Esophagus squamous epithelium (tissue), 5 donors: ENCODE results near the gene FAM3B. TPM values are rescaled to one million over a fixed set of nuclear protein-coding genes. Genes with fewer than 3 reads are reported as not detected.

Experiments
- DNase-seq: peaks from one replicate; lab custom pipeline; 2025; lab: John Stamatoyannopoulos, UW
- H3K27ac ChIP-seq, 4 donors: fragments of 200-600 bp; sonication (generic); one replicate each; pipeline ENCODE4 v1.5.1; 2016 to 2019; ENCODE audit warnings: mild to moderate bottlenecking in 1 of 4
- H3K27me3 ChIP-seq, 4 donors: fragments of 200-600 bp; sonication (generic); 1 replicate in 3 of 4; 2 replicates in 1 of 4; pipeline versions ENCODE4 v1.5.1 to v1.6.0; 2017 to 2021; ENCODE audit warnings: antibody characterized with exemption in 1 of 4
- H3K36me3 ChIP-seq, 3 donors: fragments of 200-600 bp; sonication (generic); one replicate each; pipeline ENCODE4 v1.5.1; 2016 to 2019
- H3K4me1 ChIP-seq, 3 donors: fragments of 200-600 bp; sonication (generic); one replicate each; pipeline ENCODE4 v1.5.1; 2017 to 2019
- H3K4me3 ChIP-seq, 4 donors: fragments of 200-600 bp; sonication (generic); 1 replicate in 3 of 4; 2 replicates in 1 of 4; pipeline ENCODE4 v1.5.1; 2016 to 2019; ENCODE audit warnings: mild to moderate bottlenecking in 2 of 4, moderate library complexity in 1 of 4
- H3K9me3 ChIP-seq, 3 donors: fragments of 200-600 bp; sonication (generic); one replicate each; pipeline ENCODE4 v1.5.1; 2016 to 2019
- POLR2A ChIP-seq, 4 donors: fragments of 450-650 bp; IDR thresholded peaks; one replicate each; pipeline ENCODE4 v1.6.1; 2017; ENCODE audit warnings: antibody characterized with exemption in 4 of 4, mild to moderate bottlenecking in 4 of 4, moderate library complexity in 3 of 4
- WGBS, 2 donors: methylation state at CpG; one replicate each; pipeline ENCODE4 v1.1.5; 2018; 5-methylcytosine and 5-hydroxymethylcytosine counted together
- intact Hi-C: fragments of 100-400 bp; cut with DNase I; formaldehyde crosslinking; loops from one replicate; pipeline ENCODE4 v1.15.0; 2022
- total RNA-seq, 4 donors: library from RNA; depleted of rRNA; stranded (reverse); fragments of >200 nt; gene quantifications; one replicate each; pipeline ENCODE4 v1.1.0, GENCODE V29; 2016
- TF ChIP-seq, protein P1 (sequence below), 6 experiments: fragments of 450-650 bp in 4 of 6; fragments of 200-600 bp in 2 of 6; sonication (generic) in 2 of 6; IDR thresholded peaks; one replicate each; pipeline ENCODE4 v1.5.1; 2016 to 2019; ENCODE audit warnings: antibody characterized with exemption in 6 of 6, mild to moderate bottlenecking in 4 of 6, moderate library complexity in 4 of 6
- donor health status: DM: yes; HTN: yes; CAD: no.

FAM3B gene
- total RNA-seq, 4 donors from 2014 or later = 14.8 to 83.8 (median 38.6) TPM

DNA sequence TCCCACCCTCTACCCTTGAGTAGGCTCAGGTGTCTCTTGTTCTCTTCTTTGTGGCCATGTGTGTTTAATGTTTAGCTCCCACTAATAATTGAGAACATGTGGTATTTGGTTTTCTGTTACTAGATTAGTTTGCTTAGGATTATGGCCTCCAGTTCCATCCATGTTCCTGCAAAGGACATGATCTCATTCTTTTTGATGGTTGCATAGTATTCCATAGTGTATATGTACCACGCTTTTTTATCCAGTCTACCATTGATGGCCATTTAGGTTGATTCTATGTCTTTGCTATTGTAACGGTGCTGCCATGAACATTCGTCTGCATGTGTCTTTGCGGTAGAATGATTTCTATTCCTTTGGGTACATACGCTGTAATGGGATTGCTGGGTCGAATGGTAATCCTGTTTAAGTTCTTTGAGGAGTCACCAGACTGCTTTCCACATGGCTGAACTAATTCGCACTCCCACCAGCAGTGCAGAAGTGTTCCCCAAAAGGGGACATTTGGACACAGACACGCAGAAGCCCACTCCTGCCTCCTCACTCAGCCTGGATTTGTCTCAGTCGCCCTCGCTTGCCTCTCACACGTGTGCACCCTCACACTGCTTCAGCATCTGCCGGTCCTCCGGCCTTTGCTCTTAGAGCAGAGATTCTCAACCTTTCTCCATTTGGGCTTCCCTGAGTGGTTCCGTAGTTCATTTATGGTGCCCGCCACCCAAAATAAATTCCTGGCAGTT is 48.9 kb downstream of the FAM3B start:
- peaks cover 28 to 96% (median 34%) of the 10 kb centered on the region in 3 donors for H3K4me1 ChIP-seq
- no peaks in the 10 kb centered on the region for H3K36me3 ChIP-seq
- H3K9me3 ChIP-seq = no peaks in the 10 kb centered on the region
- peak overlapping the region in 3 of 4 donors; percentile 64 to 86 (median 86) for H3K27ac ChIP-seq
- H3K27me3 ChIP-seq = peaks cover 0 to 8% (median 0%) of the 10 kb centered on the region in 4 donors
- 96 to 99% methylated on average over 15 of the region's 15 CpGs for WGBS, 2 donors
- H3K4me3 ChIP-seq = no peak overlapping the region
- no peak for TF ChIP-seq POLR2A (IDR thresholded peaks at IDR 0.05)
- TF ChIP-seq, protein P1, sequence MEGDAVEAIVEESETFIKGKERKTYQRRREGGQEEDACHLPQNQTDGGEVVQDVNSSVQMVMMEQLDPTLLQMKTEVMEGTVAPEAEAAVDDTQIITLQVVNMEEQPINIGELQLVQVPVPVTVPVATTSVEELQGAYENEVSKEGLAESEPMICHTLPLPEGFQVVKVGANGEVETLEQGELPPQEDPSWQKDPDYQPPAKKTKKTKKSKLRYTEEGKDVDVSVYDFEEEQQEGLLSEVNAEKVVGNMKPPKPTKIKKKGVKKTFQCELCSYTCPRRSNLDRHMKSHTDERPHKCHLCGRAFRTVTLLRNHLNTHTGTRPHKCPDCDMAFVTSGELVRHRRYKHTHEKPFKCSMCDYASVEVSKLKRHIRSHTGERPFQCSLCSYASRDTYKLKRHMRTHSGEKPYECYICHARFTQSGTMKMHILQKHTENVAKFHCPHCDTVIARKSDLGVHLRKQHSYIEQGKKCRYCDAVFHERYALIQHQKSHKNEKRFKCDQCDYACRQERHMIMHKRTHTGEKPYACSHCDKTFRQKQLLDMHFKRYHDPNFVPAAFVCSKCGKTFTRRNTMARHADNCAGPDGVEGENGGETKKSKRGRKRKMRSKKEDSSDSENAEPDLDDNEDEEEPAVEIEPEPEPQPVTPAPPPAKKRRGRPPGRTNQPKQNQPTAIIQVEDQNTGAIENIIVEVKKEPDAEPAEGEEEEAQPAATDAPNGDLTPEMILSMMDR (IDR thresholded peaks at IDR 0.05) = no peak
- no peak for DNase-seq
- intact Hi-C loops = no loop called here

DNA sequence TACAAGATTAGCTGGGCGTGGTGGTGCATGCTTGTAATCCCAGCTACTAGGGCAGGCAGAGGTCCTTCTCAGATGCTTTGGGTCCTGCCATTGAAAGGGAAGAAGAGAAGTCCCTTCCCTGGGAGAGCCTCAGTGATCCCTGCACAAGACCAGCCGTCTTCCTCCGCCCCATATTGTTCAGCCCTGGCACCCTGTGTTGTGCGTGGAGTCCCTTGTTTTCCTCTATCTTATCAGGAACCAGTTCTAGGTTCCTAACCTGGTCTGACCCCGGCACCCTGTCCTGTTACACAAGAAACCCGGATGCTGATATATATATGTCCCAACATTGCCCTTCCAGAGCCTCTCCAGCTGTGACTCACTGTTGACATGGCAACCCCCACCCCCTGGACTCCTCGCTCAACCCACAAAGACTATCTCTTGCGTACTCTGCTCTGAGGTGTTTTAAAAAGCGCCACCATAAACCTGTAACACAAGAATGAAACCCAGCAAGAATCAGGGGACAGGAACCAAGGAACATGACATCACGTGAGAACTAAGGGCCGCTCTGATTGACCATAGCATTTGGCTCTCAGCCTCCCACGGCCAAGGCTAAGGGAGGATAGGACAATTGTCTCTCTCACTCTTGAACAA is 50.0 kb downstream of the FAM3B start:
- Histone ChIP-seq H3K27me3 (peaks cover 0 to 8% (median 0%) of the 10 kb centered on the region in 4 donors), H3K27ac (peak overlapping the region; percentile 19 to 70 (median 45)), H3K9me3 (no peaks in the 10 kb centered on the region), H3K4me1 (peaks cover 28 to 96% (median 31%) of the 10 kb centered on the region in 3 donors), H3K36me3 (no peaks in the 10 kb centered on the region), H3K4me3 (no peak overlapping the region)
- no peak for DNase-seq
- TF ChIP-seq POLR2A (IDR thresholded peaks at IDR 0.05) = no peak
- TF ChIP-seq, protein P1 (IDR thresholded peaks at IDR 0.05) = no peak
- intact Hi-C loops = no loop called here
- WGBS, 2 donors = 66 to 73% methylated on average over 11 to 12 of the region's 12 CpGs

DNA sequence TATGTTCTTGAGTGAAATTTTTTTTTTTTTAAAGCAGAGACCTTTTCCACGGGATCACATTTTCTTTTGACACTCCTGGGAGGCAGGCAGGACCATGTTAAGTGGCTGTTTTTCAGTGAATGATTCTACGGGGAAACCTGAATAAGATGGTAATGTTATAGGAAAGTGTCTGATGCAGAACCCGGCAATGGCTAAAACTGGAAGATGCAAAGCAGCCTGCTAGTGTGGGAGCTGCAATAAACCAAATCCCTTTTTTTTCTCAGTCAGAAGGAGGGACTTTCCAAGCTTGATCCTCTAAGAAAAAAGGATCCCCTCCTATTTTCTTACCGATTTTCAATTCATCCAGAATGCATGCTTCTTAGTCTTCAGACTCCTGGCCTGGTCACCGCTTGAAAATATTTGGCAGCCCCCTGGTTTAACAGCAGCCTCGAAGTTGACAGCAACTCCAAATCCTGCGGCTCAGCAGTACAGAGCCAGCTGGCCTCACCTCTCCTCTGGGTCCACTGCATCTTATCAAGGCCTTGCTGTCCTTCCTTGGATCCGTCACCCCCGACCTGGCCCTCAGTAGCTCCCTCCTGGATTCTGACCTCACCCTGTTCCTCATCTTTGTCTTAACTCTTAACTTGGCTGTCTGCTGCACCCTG is 50.8 kb downstream of the FAM3B start:
- TF ChIP-seq POLR2A (IDR thresholded peaks at IDR 0.05) = no peak
- TF ChIP-seq, protein P1 (IDR thresholded peaks at IDR 0.05) = no peak

DNA sequence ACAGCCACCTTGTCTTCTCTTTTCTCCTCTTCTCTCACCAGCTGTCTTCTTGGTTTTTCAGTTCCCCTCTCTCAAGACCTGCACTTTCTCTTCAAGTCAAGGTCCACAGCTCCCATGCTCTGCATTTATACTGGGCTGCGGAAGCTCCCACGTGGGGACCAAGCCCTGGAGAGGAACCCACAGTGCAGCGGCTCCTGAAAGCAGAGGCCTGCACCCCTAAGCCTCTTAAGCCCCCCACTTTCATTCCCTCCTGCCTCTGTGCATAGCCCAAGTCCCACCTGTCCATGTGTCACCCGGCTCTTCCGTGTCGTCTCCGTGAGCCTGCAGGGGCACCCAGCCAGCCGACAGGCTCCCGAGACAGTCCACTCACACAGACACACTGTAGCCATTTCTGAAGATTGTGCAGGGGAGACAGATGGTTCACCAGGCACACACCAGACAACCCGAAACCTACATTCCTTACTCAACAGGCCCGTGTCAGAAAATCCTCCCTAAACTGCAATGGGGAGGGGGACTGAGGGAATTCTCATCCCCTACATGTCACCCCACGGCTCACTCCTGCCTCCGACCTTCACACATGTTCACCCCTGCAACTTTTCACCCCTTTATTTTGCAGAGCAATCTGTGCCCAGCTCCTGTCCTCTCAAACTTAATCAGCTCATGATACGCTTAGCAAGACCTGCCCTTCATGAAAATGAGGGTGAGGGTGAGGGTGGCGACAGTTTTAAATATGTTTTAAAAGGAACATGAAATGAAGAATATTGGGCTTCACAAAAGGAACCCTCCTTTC is 51.5 kb downstream of the FAM3B start:
- H3K4me3 ChIP-seq = no peak overlapping the region
- intact Hi-C loops = no loop called here
- peaks cover 0 to 8% (median 0%) of the 10 kb centered on the region in 4 donors for H3K27me3 ChIP-seq
- peak overlapping the region in 1 of 4 donors; percentile 70 for H3K27ac ChIP-seq
- WGBS, 2 donors = 83 to 85% methylated on average over 8 to 13 of the region's 15 CpGs
- no peaks in the 10 kb centered on the region for H3K9me3 ChIP-seq
- DNase-seq = peak; percentile 6
- TF ChIP-seq POLR2A (IDR thresholded peaks at IDR 0.05) = no peak
- TF ChIP-seq, protein P1 (IDR thresholded peaks at IDR 0.05) = no peak
- H3K4me1 ChIP-seq = peaks cover 19 to 82% (median 28%) of the 10 kb centered on the region in 3 donors
- H3K36me3 ChIP-seq = no peaks in the 10 kb centered on the region

More for the DNA sequence above, 50.8 kb downstream of the FAM3B start:
- Histone ChIP-seq H3K4me3 (no peak overlapping the region), H3K9me3 (no peaks in the 10 kb centered on the region), H3K27ac (peak overlapping the region in 3 of 4 donors; percentile 19 to 70 (median 66)), H3K27me3 (peaks cover 0 to 8% (median 0%) of the 10 kb centered on the region in 4 donors), H3K4me1 (peaks cover 26 to 89% (median 28%) of the 10 kb centered on the region in 3 donors), H3K36me3 (no peaks in the 10 kb centered on the region)
- DNase-seq = no peak
- intact Hi-C loops = no loop called here
- 64 to 66% methylated on average over 9 of the region's 9 CpGs for WGBS, 2 donors
